Mucosa of descending colon (tissue), 3 donors: ENCODE results near the gene GYS1. TPM values are rescaled to one million over a fixed set of nuclear protein-coding genes. Genes with fewer than 3 reads are reported as not detected.
A peak's percentile ranks its signal among the peaks of the same experiment; 100 is the strongest.
"Not testable (repeated sequence)": the region's sequence is repeated elsewhere in the genome, so short reads cannot be mapped to it uniquely, and the experiment has no call there.

Experiments used
- ATAC-seq: fragments of 200-7000 bp; cut with Tn5 transposase; one replicate; pipeline ENCODE4 v1.9.1; 2020; ENCODE audit warnings: mild to moderate bottlenecking, moderate library complexity
- DNase-seq, 3 donors: peaks; one replicate each; pipeline ENCODE4 v3.0.0-alpha.2; 2020
- H3K36me3 ChIP-seq: fragments of 200-600 bp; one replicate; pipeline ENCODE4 v1.8.0; 2021; ENCODE audit warnings: low read depth, mild to moderate bottlenecking
- H3K4me1 ChIP-seq: fragments of 200-600 bp; one replicate; pipeline ENCODE4 v1.8.0; 2021; ENCODE audit warnings: low read depth, mild to moderate bottlenecking
- H3K4me3 ChIP-seq: fragments of 200-600 bp; one replicate; pipeline ENCODE4 v1.8.0; 2021; ENCODE audit warnings: mild to moderate bottlenecking
- H3K9me3 ChIP-seq: fragments of 200-600 bp; one replicate; pipeline ENCODE4 v1.8.0; 2021; ENCODE audit warnings: mild to moderate bottlenecking
- intact Hi-C, 2 donors: fragments of 100-400 bp; cut with DNase I in 1 of 2; cut with micrococcal nuclease in 1 of 2; formaldehyde crosslinking; loops; one replicate each; pipeline versions ENCODE4 v1.11.0 to v1.11.1; 2022; cut with DNase I, micrococcal nuclease
- total RNA-seq, 3 donors: library from RNA; stranded (reverse); fragmentation: NEBNext Ultra II Directional in 2 of 3; extraction: Animal tissue kit (Norgen Biotek cat#: 25700) in 2 of 3; gene quantifications; one replicate each; pipeline versions ENCODE4 v1.2.1 to v1.2.4, GENCODE V29; 2021 to 2023
- TF ChIP-seq, protein P1 (sequence below): fragments of 200-600 bp; IDR thresholded peaks from one replicate; pipeline ENCODE4 v1.8.0; 2022; ENCODE audit warnings: antibody characterized with exemption, mild to moderate bottlenecking
- donor health status: DM: no; HTN: no; CAD: no; lungs with moderate emphysema.
- donor health status: DM: no; HTN: no; CAD: no.
- donor health status: DM: no; HTN: yes; CAD: no.

The GYS1 gene
- total RNA-seq, 3 donors from 2014 or later: 40.1 to 49.3 (median 40.2) TPM

DNA sequence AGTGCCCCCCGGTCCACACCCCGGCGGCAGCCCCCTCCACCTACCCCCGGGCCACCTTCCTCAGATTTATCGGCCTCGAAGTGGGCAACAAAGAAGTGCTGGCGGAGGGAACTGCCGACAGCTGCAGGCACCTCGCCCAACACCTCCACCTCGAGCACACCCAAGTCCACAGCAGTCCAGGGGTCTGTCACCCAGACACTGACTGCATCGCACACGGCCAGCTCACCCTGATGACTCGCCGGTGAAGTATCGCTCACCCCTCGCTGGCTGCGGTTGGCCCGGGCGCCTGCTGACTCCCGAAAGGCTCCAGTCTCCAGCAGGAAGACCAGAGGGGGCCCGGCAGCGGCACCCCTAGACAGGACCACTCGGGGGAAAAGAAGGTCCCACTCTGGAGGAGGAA is 32.5 kb upstream of the GYS1 start:
- ATAC-seq, H3K36me3 ChIP-seq, DNase-seq, intact Hi-C loops, H3K4me1 ChIP-seq, H3K9me3 ChIP-seq, H3K4me3 ChIP-seq: not testable (repeated sequence)

DNA sequence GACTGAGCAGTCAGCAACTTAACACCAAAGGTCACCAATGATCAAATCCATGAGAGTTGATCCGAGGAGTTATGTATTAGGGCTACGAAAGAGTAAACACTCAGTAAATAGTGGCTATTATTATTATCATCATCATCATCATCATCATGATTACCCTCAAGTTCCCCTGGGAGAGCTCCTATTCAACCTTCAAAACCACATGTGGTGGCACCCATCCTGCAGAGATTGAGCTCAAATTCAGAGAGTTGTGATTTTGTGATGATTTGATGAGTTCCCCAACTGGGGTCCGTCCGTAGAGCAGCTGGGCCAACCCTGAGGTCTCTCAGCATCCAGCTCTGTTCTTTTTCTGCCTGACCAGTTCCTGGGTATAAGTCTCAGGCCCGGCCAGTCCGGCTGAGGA is 32.0 kb upstream of the GYS1 start:
- H3K9me3 ChIP-seq, DNase-seq, H3K36me3 ChIP-seq, H3K4me3 ChIP-seq, H3K4me1 ChIP-seq, ATAC-seq, intact Hi-C loops: not testable (repeated sequence)

DNA sequence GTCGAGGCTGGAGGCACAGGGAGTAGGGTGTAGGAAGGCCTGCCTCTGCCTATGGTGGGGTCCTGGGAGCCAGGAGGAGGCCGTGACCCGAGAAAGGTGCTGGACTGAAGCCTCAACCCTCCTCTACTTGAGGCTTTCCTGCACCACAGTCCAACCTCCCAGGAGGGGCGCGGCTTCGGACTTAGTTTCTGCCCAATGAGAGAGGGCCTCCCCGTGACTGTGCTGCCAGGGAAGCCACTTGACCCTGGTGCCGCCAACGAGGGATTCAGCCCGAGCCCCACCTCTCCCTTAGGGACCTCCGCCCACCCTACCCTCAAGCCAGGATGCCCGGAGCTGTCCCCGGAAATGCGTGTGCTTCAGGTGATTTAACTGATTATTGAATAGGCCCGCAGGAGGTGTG is 31.1 kb upstream of the GYS1 start, which contains the start of gene CGB3:
TSS of gene CGB3 (minus strand) at position 101 of the 400 bp plus-strand sequence. CDS start 362 bp downstream, outside the sequence.
- intact Hi-C loops, H3K9me3 ChIP-seq, DNase-seq, ATAC-seq, H3K36me3 ChIP-seq, H3K4me1 ChIP-seq, H3K4me3 ChIP-seq: not testable (repeated sequence)

DNA sequence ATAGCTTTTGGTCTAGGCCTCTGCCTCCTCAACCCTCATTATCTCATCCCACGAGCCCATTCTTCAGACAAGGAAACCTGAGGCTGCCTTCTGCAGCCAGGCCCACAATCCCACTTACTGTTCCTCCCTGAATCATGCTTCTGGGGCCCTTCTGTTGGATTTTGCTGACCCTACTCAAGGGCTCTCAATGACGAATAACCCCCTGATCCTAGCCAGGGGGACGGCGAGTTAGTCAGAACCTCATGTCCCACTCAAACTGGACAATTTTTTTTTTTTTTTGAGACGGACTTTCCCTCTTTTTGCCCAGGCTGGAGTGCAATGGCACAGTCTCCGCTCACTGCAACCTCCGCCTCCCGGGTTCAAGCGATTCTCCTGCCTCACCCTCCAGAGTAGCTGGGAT is 29.0 kb upstream of the GYS1 start:
- ATAC-seq: no peak
- Histone ChIP-seq H3K9me3 (no peaks in the 10 kb centered on the region), H3K4me1 (peaks cover 12% of the 10 kb centered on the region), H3K36me3 (no peaks in the 10 kb centered on the region), H3K4me3 (no peak overlapping the region)
- intact Hi-C loops: no loop called here
- TF ChIP-seq, protein P1, sequence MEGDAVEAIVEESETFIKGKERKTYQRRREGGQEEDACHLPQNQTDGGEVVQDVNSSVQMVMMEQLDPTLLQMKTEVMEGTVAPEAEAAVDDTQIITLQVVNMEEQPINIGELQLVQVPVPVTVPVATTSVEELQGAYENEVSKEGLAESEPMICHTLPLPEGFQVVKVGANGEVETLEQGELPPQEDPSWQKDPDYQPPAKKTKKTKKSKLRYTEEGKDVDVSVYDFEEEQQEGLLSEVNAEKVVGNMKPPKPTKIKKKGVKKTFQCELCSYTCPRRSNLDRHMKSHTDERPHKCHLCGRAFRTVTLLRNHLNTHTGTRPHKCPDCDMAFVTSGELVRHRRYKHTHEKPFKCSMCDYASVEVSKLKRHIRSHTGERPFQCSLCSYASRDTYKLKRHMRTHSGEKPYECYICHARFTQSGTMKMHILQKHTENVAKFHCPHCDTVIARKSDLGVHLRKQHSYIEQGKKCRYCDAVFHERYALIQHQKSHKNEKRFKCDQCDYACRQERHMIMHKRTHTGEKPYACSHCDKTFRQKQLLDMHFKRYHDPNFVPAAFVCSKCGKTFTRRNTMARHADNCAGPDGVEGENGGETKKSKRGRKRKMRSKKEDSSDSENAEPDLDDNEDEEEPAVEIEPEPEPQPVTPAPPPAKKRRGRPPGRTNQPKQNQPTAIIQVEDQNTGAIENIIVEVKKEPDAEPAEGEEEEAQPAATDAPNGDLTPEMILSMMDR: no peak
- DNase-seq: no peak

DNA sequence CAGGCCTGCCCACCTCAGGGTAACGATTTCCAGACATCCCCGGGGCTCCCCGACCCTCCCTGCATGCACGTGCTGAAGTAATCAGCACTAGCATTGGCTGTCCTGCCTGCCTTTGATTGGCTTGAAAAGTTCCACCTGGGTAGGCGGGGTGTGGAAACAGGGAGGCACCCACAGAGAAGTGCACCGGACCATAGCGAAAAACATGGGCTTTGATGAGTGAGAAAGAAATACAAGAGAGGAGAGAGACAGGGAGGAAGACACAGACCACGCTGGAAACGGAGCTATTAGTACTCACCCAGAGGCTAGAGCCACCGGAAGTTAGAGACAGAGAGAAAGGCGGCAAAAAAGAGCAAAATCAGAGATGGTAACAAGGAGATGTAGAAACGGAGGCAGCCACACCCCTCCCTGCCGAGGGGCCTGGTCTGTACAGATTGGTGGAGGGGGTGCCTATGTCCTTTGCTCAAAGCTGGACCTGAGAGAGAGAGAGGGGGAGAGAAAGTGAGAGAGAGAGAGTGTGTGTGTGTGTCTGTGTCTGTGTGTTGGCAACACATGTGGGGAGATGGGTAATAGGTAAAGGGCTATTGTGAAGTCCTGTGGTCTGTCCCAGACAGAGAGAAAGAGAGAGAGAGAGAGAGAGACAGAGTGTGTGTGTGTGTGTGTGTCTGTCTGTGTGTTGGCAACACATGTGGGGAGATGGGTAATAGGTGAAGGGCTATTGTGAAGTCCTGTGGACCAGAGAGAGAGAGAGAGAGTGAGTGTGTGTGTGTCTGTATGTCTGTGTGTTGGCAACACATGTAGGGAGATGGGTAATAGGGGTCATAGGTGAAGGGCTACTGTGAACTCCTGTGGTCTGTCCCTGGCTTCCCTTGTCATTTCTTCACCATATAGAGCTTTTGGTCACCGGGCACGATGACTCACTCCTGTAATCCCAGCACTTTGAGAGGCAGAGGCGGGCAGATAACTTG is 28.1 kb upstream of the GYS1 start:
- H3K4me3 ChIP-seq: no peak overlapping the region

DNA sequence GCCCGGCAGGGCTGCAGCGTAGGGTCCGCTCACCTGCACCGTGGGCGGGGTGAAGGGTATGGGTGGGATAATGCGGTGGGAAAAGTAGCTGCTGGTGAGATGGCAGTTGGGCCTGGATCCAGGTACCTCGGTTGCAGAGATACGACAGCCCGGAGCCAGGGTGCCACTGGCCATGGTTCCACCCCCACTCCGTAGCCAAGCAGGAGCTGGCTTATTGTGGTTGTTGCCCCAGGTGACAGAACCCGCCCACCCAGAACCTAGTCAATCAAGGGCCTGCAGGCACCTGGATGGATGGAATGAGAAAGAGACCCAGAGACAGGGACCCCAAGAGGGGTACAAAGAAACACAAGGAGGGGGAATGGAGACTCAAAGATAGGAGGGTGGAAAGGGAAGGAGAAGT is 27.2 kb upstream of the GYS1 start:
- H3K36me3 ChIP-seq: no peaks in the 10 kb centered on the region
- H3K4me3 ChIP-seq: no peak overlapping the region
- intact Hi-C loops: no loop called here
- ATAC-seq (no peak), DNase-seq (no peak)
- H3K4me1 ChIP-seq: peaks cover 12% of the 10 kb centered on the region
- TF ChIP-seq, protein P1: no peak
- H3K9me3 ChIP-seq: no peaks in the 10 kb centered on the region

More for the DNA sequence above, 28.1 kb upstream of the GYS1 start:
- intact Hi-C loops: no loop called here
- no peaks in the 10 kb centered on the region for H3K9me3 ChIP-seq
- no peak for DNase-seq
- TF ChIP-seq, protein P1: no peak
- peaks cover 12% of the 10 kb centered on the region for H3K4me1 ChIP-seq
- no peak for ATAC-seq
- H3K36me3 ChIP-seq: no peaks in the 10 kb centered on the region

DNA sequence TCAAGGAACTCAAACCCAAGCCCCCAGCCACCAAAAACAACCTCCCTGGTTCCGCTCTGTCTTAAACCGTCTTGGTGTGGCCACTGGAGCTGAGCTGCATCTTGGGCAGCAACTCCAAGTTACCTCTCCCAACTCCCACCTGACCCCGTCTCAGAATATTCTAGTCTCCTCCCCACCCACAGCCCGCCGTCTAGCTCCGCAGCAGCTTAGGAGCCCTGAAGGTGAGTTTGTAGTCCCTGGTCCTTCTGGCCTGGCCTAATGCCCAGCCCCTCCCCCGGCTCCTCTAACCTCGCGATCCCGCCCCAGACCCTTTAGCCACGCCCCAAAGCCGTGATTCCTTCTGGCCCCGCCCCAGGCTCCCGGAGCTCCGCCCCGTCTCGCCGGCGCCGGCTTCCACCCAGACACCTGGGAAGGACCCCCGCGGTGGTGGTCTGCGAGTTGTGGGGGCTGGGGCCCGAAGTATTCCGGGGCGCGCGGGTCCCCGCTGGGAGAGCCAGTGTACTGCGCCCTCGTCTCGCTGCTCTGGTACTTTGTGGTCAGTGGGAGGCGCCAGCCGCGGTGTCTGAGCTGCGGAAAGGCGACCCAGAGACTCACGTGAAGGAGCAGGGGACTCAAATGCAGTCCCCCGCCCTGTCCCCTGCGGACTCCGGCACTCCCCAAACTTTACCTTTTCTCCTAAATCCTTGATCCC is 26.3 kb upstream of the GYS1 start:
- Histone ChIP-seq H3K9me3 (no peaks in the 10 kb centered on the region), H3K4me1 (peaks cover 12% of the 10 kb centered on the region), H3K36me3 (no peaks in the 10 kb centered on the region), H3K4me3 (no peak overlapping the region)
- DNase-seq (peak; percentile 85 to 88 (median 85)), ATAC-seq (peak; percentile 84)
- TF ChIP-seq, protein P1: no peak
- intact Hi-C loops: no loop called here

DNA sequence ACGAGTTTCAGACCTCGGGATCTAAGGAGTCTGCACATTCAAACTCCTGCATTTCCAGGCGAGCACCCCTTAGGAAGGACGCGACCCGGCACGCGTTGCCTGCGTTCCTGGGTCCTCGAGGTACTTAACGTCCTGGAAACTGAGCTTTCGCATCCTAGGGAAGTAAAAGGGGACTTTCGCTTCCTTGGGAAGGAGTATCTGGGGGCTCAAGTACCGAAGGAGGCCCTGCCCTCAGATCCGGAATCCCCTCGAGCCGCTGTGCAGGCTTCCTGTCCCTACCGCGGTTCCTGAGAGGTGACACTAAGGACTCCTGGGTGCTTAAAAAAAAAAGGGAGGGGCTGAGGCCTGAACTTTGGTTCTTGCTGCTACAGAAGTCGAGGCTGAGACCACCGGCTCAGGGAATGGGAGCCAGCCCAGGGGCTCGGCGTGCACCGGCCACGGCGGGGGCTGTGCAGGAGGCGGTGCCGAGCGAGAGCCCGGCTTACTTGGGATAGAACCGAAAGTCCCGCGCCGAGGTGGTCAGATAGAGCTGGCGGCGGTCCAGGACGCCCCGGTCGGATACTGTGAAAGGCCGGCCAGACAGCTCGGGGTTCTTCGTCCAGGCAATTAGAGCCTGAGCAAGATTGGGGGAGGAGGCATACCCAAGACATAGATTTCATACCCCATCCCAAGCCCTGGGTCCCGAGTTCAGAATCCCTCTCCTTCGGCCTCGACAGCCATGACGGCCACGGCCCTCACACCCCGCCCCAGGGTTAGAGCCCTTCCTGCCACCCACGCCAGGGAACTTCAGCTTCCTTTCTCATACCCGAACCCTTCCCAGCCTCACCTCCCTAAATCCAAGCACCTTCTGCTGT is 25.5 kb upstream of the GYS1 start:
- intact Hi-C loops, H3K9me3 ChIP-seq, H3K36me3 ChIP-seq, H3K4me3 ChIP-seq: not testable (repeated sequence)
- DNase-seq (peak in 2 of 3 donors; percentile 40 to 53), ATAC-seq (peak; percentile 27)
- peaks cover 12% of the 10 kb centered on the region for H3K4me1 ChIP-seq
